Panc1 (cell line): ENCODE results near the gene IGFALS. TPM values are rescaled to one million over a fixed set of nuclear protein-coding genes. Genes with fewer than 3 reads are reported as not detected.

Source experiments
- ATAC-seq: fragments of 200-7000 bp; cut with Tn5 transposase; 2 replicates; pipeline ENCODE4 v1.9.1; 2020; ENCODE audit warnings: mild to moderate bottlenecking, moderate library complexity
- BruUV-seq: library from RNA; stranded (reverse); fragments of 400-500 nt; replicated peaks from 2 replicates; lab custom pipeline; 2021; lab: Mats Ljungman, UMichigan
- CTCF ChIA-PET: fragments of 300-600 bp; sonication (Branson Sonifier 250); formaldehyde crosslinking; loops from one replicate; lab custom pipeline; 2022; ENCODE audit warnings: antibody characterized with exemption; lab: Charles Lee
- POLR2A ChIA-PET: fragments of 300-600 bp; sonication (Branson Sonifier 250); formaldehyde crosslinking; loops from one replicate; lab custom pipeline; 2022; ENCODE audit warnings: antibody characterized with exemption; lab: Charles Lee
- DNase-seq: peaks from one replicate; pipeline ENCODE4 v3.0.0-alpha.2; 2010; ENCODE audit warnings: low read depth, low spot score
- H3K27ac ChIP-seq: 2 replicates; pipeline ENCODE4 v1.5.1; 2011; ENCODE audit warnings: mild to moderate bottlenecking, low read length, inconsistent platforms
- H3K27me3 ChIP-seq: fragments of 200-500 bp; sonication (Bioruptor generic); 2 replicates; pipeline ENCODE4 v1.6.0; 2014; ENCODE audit warnings: low read length, inconsistent platforms; ENCODE audit not compliant: control insufficient read depth, insufficient read depth
- H3K36me3 ChIP-seq: fragments of 200-500 bp; sonication (Bioruptor generic); 2 replicates; pipeline ENCODE4 v1.5.1; 2014; ENCODE audit warnings: inconsistent platforms, mild to moderate bottlenecking, low read length, moderate library complexity; ENCODE audit not compliant: control insufficient read depth, insufficient read depth
- H3K4me1 ChIP-seq: 2 replicates; pipeline ENCODE4 v1.5.1; 2011; ENCODE audit warnings: inconsistent platforms, mild to moderate bottlenecking, low read length, moderate library complexity; ENCODE audit not compliant: control insufficient read depth, insufficient read depth
- H3K4me3 ChIP-seq, 2 experiments: 2 replicates each; pipeline ENCODE4 v1.5.1; 2011 to 2012; ENCODE audit warnings: low read depth in 2 of 2, low read length in 2 of 2, mild to moderate bottlenecking in 2 of 2, inconsistent platforms in 1 of 2, moderate library complexity in 1 of 2
- H3K9me3 ChIP-seq: fragments of 200-500 bp; sonication (Bioruptor generic); 2 replicates; pipeline ENCODE4 v1.5.1; 2014; ENCODE audit warnings: low read depth, mild to moderate bottlenecking, inconsistent platforms, low read length, moderate library complexity; ENCODE audit not compliant: control insufficient read depth, insufficient read depth
- POLR2AphosphoS5 ChIP-seq: IDR thresholded peaks from 2 replicates; pipeline ENCODE4 v1.6.1; 2012; ENCODE audit warnings: mild to moderate bottlenecking, low read depth, low read length, moderate library complexity
- SIN3A ChIP-seq: IDR thresholded peaks from 2 replicates; pipeline ENCODE4 v1.6.1; 2012; ENCODE audit warnings: low read depth, mild to moderate bottlenecking, low read length, moderate library complexity, borderline replicate concordance; ENCODE audit not compliant: insufficient read depth
- TCF7L2 ChIP-seq: IDR thresholded peaks from 2 replicates; pipeline ENCODE4 v1.6.1; 2011; ENCODE audit warnings: mild to moderate bottlenecking, low read depth, low read length, inconsistent platforms
- in situ Hi-C: cut with HindIII; loops from 2 replicates; pipeline ENCODE4 v1.10.0; 2016; ENCODE audit warnings: low sequenced_read_pairs, low pct_unique_long_range_greater_than_20kb
- intact Hi-C: fragments of 100-400 bp; cut with micrococcal nuclease; formaldehyde crosslinking; loops from one replicate; pipeline ENCODE4 v1.10.0; 2022; ENCODE audit not compliant: unreplicated experiment
- total RNA-seq: library from RNA; stranded (reverse); gene quantifications from one replicate; pipeline ENCODE4 v1.2.1, GENCODE V29; 2021; ENCODE audit not compliant: unreplicated experiment
- TF ChIP-seq, protein P1 (sequence below), 2 experiments: IDR thresholded peaks; 2 replicates each; pipeline ENCODE4 v1.6.1; 2011 to 2012; ENCODE audit warnings: low read depth in 2 of 2, control low read depth in 1 of 2, low read length in 1 of 2, mild to moderate bottlenecking in 1 of 2, moderate library complexity in 1 of 2; ENCODE audit not compliant: insufficient read depth in 1 of 2
- TF ChIP-seq, protein P2 (sequence below): fragments of 450-650 bp; IDR thresholded peaks from 2 replicates; pipeline ENCODE4 v1.5.1; 2017; ENCODE audit warnings: mild to moderate bottlenecking

Gene IGFALS
- total RNA-seq, 1 experiment from 2014 or later: 0.10 TPM

DNA sequence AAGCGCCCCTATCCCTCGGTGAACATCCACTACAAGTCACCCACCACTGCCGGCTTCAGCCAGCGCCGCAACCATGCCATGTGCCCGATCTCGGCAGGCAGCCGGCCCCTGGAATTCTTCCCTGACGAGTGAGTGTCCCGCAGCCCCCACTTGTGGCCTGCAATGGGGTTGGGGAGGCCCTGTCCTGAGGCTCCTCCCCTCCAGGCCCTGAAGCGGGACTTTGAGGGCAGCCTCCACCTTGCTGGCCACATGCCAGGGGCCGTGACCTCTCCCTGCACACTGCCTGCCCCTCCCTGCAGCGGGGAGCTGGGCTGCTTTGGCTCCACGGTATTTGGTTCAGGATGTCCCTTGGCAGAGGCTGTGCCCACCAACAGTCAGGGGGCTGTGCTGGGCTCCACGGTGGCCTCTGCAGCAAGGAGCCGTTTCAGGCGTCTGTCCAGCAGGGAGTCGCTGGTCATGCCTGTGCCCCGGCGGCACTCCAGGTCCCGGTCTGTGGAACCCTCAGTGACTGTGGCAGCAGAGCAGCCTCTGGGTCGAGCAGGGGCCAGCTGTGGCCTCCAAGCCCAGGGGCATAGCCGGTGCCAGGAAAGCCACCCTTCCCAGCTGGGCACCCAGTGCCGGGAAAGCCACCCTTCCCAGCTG lies 30.5 kb downstream of the IGFALS start:
- CTCF ChIA-PET: no interaction called here

DNA sequence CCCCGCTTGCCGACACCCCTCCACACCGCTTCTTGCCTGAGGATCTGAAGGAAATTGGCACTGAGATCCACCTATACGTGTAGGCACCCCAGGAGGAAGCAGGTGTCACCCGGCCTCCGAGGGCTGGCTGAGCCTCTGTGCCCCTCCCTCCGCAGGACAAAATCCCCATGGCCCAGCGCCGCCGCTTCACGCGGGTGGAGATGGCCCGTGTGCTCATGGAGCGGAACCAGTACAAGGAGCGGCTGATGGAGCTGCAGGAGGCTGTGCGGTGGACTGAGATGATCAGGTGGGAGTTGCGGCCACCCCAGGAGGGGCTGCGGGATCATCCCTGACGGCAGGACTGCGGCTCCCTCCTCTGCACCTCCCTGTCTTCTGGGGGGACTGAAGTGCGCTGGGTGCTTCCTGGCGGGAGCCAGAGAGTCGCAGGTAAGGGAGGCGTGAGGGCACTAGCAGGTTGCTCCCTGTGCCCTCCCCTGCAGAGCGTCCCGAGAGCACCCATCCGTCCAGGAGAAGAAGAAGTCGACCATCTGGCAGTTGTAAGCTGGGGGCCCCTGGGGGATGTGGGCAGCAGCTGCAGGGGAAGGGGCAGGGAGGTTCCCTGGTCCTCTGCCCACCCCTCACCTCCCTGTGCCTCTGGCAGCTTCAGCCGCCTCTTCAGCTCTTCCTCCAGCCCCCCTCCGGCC lies 31.2 kb downstream of the IGFALS start:
- TF ChIP-seq TCF7L2: no peak
- TF ChIP-seq SIN3A: no peak
- TF ChIP-seq, protein P1, sequence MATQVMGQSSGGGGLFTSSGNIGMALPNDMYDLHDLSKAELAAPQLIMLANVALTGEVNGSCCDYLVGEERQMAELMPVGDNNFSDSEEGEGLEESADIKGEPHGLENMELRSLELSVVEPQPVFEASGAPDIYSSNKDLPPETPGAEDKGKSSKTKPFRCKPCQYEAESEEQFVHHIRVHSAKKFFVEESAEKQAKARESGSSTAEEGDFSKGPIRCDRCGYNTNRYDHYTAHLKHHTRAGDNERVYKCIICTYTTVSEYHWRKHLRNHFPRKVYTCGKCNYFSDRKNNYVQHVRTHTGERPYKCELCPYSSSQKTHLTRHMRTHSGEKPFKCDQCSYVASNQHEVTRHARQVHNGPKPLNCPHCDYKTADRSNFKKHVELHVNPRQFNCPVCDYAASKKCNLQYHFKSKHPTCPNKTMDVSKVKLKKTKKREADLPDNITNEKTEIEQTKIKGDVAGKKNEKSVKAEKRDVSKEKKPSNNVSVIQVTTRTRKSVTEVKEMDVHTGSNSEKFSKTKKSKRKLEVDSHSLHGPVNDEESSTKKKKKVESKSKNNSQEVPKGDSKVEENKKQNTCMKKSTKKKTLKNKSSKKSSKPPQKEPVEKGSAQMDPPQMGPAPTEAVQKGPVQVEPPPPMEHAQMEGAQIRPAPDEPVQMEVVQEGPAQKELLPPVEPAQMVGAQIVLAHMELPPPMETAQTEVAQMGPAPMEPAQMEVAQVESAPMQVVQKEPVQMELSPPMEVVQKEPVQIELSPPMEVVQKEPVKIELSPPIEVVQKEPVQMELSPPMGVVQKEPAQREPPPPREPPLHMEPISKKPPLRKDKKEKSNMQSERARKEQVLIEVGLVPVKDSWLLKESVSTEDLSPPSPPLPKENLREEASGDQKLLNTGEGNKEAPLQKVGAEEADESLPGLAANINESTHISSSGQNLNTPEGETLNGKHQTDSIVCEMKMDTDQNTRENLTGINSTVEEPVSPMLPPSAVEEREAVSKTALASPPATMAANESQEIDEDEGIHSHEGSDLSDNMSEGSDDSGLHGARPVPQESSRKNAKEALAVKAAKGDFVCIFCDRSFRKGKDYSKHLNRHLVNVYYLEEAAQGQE (IDR thresholded peaks at IDR 0.05; ENCODE audit: insufficient read depth in 1 of 2, low read depth in 2 of 2, low read length in 1 of 2): no peak
- no peak for TF ChIP-seq POLR2AphosphoS5
- TF ChIP-seq, protein P2, sequence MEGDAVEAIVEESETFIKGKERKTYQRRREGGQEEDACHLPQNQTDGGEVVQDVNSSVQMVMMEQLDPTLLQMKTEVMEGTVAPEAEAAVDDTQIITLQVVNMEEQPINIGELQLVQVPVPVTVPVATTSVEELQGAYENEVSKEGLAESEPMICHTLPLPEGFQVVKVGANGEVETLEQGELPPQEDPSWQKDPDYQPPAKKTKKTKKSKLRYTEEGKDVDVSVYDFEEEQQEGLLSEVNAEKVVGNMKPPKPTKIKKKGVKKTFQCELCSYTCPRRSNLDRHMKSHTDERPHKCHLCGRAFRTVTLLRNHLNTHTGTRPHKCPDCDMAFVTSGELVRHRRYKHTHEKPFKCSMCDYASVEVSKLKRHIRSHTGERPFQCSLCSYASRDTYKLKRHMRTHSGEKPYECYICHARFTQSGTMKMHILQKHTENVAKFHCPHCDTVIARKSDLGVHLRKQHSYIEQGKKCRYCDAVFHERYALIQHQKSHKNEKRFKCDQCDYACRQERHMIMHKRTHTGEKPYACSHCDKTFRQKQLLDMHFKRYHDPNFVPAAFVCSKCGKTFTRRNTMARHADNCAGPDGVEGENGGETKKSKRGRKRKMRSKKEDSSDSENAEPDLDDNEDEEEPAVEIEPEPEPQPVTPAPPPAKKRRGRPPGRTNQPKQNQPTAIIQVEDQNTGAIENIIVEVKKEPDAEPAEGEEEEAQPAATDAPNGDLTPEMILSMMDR: no peak
- H3K9me3 ChIP-seq: no peaks in the 10 kb centered on the region
- ChIA-PET POLR2A (no interaction called here), CTCF (no interaction called here)
- BruUV-seq: no TSS peak
- ATAC-seq (no peak), DNase-seq (no peak)
- intact Hi-C loops (no loop called here), in situ Hi-C loops (no loop called here)
- no peaks in the 10 kb centered on the region; the same call in 1 of the 2 replicates for H3K36me3 ChIP-seq
- H3K4me1 ChIP-seq: no peaks in the 10 kb centered on the region
- no peak overlapping the region for H3K27ac ChIP-seq
- H3K27me3 ChIP-seq: no peaks in the 10 kb centered on the region
- H3K4me3 ChIP-seq: no peak overlapping the region

More for the DNA sequence above, 30.5 kb downstream of the IGFALS start:
- Histone ChIP-seq H3K36me3 (no peaks in the 10 kb centered on the region; the same call in 1 of the 2 replicates), H3K4me1 (no peaks in the 10 kb centered on the region), H3K9me3 (no peaks in the 10 kb centered on the region), H3K27ac (no peak overlapping the region), H3K27me3 (no peaks in the 10 kb centered on the region), H3K4me3 (no peak overlapping the region)
- ATAC-seq (peak; percentile 1; the same call in 1 of the 2 replicates), DNase-seq (no peak)
- TF ChIP-seq SIN3A (no peak), POLR2AphosphoS5 (no peak)
- TF ChIP-seq, protein P2: no peak
- no TSS peak for BruUV-seq
- in situ Hi-C loops (no loop called here), intact Hi-C loops (no loop called here)
- POLR2A ChIA-PET: no interaction called here
